Esophagus (tissue), 2 donors: Measurements from ENCODE around the gene MTUS2. TPM values are rescaled to one million over a fixed set of nuclear protein-coding genes. Genes with fewer than 3 reads are reported as not detected.

Source experiments
- H3K27ac ChIP-seq, 2 donors: one replicate each; pipeline ENCODE4 v1.5.1; 2013; ENCODE audit warnings: low read depth in 2 of 2, mild to moderate bottlenecking in 2 of 2, inconsistent platforms in 1 of 2, low read length in 1 of 2, moderate library complexity in 1 of 2
- H3K27me3 ChIP-seq, 2 donors: one replicate each; pipeline ENCODE4 v1.6.1; 2013; ENCODE audit warnings: low read length in 2 of 2, control low read depth in 1 of 2, mild to moderate bottlenecking in 1 of 2; ENCODE audit not compliant: insufficient read depth in 2 of 2, control insufficient read depth in 1 of 2
- H3K36me3 ChIP-seq, 2 donors: one replicate each; pipeline ENCODE4 v1.6.1; 2013; ENCODE audit warnings: low read length in 1 of 2; ENCODE audit not compliant: control insufficient read depth in 2 of 2, insufficient read depth in 2 of 2
- H3K4me1 ChIP-seq, 2 donors: one replicate each; pipeline ENCODE4 v1.6.1; 2013; ENCODE audit warnings: low read length in 1 of 2; ENCODE audit not compliant: control insufficient read depth in 2 of 2, insufficient read depth in 2 of 2
- H3K4me3 ChIP-seq, 2 donors: one replicate each; pipeline ENCODE4 v1.5.1; 2013; ENCODE audit warnings: low read length in 2 of 2, mild to moderate bottlenecking in 2 of 2, low read depth in 1 of 2, moderate library complexity in 1 of 2
- H3K9me3 ChIP-seq, 2 donors: one replicate each; pipeline ENCODE4 v1.6.1; 2013; ENCODE audit warnings: mild to moderate bottlenecking in 2 of 2, low read depth in 1 of 2, low read length in 1 of 2, moderate library complexity in 1 of 2; ENCODE audit not compliant: control insufficient read depth in 2 of 2, insufficient read depth in 1 of 2
- WGBS, 2 donors: extraction: QIAGEN DNeasy Blood & Tissue Kit; methylation state at CpG; one replicate each; pipeline ENCODE4 v1.1.7; 2013; 5-methylcytosine and 5-hydroxymethylcytosine counted together
- polyA plus RNA-seq, 2 donors: library from polyadenylated mRNA; stranded (reverse); fragments of 200-250 nt; gene quantifications; one replicate each; pipeline ENCODE4 v1.2.3, GENCODE V29; 2013
- donor health status: healthy with polysubstance abuse.
- donor health status: Bipolar disorder and iron deficiency.

The MTUS2 gene
- polyA plus RNA-seq, 2 donors, result 0.20 to 0.33 TPM

- Histone ChIP-seq H3K4me1 (no peaks in the 10 kb centered on the region), H3K4me3 (no peak overlapping the region), H3K27ac (no peak overlapping the region), H3K9me3 (no peaks in the 10 kb centered on the region), H3K27me3 (peaks cover 0 to 2% of the 10 kb centered on the region in 2 donors), H3K36me3 (no peaks in the 10 kb centered on the region)
- WGBS, 2 donors, result 78% methylated on average over 4 of the region's 4 CpGs
Observed at GRCh38 chr13:29483623-29484022, 663.5 kb downstream of the MTUS2 start.

- no peak overlapping the region for H3K4me3 ChIP-seq
- H3K9me3 ChIP-seq, result no peaks in the 10 kb centered on the region
- no peaks in the 10 kb centered on the region for H3K36me3 ChIP-seq
- no peak overlapping the region for H3K27ac ChIP-seq
- peaks cover under 1 to 2% of the 10 kb centered on the region in 2 donors for H3K27me3 ChIP-seq
- H3K4me1 ChIP-seq, result no peaks in the 10 kb centered on the region
- 88% methylated on average over 7 of the region's 7 CpGs for WGBS, 2 donors
Observed at GRCh38 chr13:29484236-29484635, 664.1 kb downstream of the MTUS2 start.

GRCh38 chr13:29484796-29485195, 664.7 kb downstream of the MTUS2 start:
- no peaks in the 10 kb centered on the region for H3K4me1 ChIP-seq
- peaks cover 2 to 6% of the 10 kb centered on the region in 2 donors for H3K27me3 ChIP-seq
- H3K4me3 ChIP-seq, result no peak overlapping the region
- H3K9me3 ChIP-seq, result no peaks in the 10 kb centered on the region
- no peaks in the 10 kb centered on the region for H3K36me3 ChIP-seq
- H3K27ac ChIP-seq, result no peak overlapping the region
- WGBS, 2 donors, result 90 to 92% methylated on average over 7 of the region's 7 CpGs

GRCh38 chr13:29486551-29486950, 666.4 kb downstream of the MTUS2 start:
- H3K27me3 ChIP-seq, result peaks cover 2 to 6% of the 10 kb centered on the region in 2 donors
- no peaks in the 10 kb centered on the region for H3K9me3 ChIP-seq
- 57 to 64% methylated on average over 3 of the region's 3 CpGs for WGBS, 2 donors
- H3K36me3 ChIP-seq, result no peaks in the 10 kb centered on the region
- H3K4me3 ChIP-seq, result no peak overlapping the region
- no peaks in the 10 kb centered on the region for H3K4me1 ChIP-seq
- H3K27ac ChIP-seq, result no peak overlapping the region

- no peak overlapping the region for H3K27ac ChIP-seq
- peaks cover 2 to 6% of the 10 kb centered on the region in 2 donors for H3K27me3 ChIP-seq
- no peak overlapping the region for H3K4me3 ChIP-seq
- 84 to 90% methylated on average over 22 of the region's 22 CpGs for WGBS, 2 donors
- no peaks in the 10 kb centered on the region for H3K36me3 ChIP-seq
- H3K4me1 ChIP-seq, result no peaks in the 10 kb centered on the region
- peaks cover 0 to 4% of the 10 kb centered on the region in 2 donors for H3K9me3 ChIP-seq
Observed at GRCh38 chr13:29487466-29488454, 667.6 kb downstream of the MTUS2 start.

- Histone ChIP-seq H3K27ac (no peak overlapping the region), H3K4me3 (no peak overlapping the region), H3K27me3 (peaks cover 2 to 6% of the 10 kb centered on the region in 2 donors), H3K36me3 (no peaks in the 10 kb centered on the region), H3K9me3 (peaks cover 0 to 4% of the 10 kb centered on the region in 2 donors), H3K4me1 (no peaks in the 10 kb centered on the region)
- 80 to 82% methylated on average over 14 of the region's 14 CpGs for WGBS, 2 donors
Observed at GRCh38 chr13:29489650-29490560, 669.8 kb downstream of the MTUS2 start.

- H3K4me1 ChIP-seq, result no peaks in the 10 kb centered on the region
- H3K9me3 ChIP-seq, result peaks cover 0 to 4% of the 10 kb centered on the region in 2 donors
- H3K4me3 ChIP-seq, result no peak overlapping the region
- no peaks in the 10 kb centered on the region for H3K36me3 ChIP-seq
- H3K27me3 ChIP-seq, result peaks cover 2 to 6% of the 10 kb centered on the region in 2 donors
- WGBS, 2 donors, result 87 to 88% methylated on average over 9 of the region's 9 CpGs
- H3K27ac ChIP-seq, result no peak overlapping the region
Observed at GRCh38 chr13:29490561-29490885, 670.4 kb downstream of the MTUS2 start.

GRCh38 chr13:29491248-29491647, 671.1 kb downstream of the MTUS2 start:
- H3K36me3 ChIP-seq, result no peaks in the 10 kb centered on the region
- no peak overlapping the region for H3K4me3 ChIP-seq
- peaks cover 0 to 4% of the 10 kb centered on the region in 2 donors for H3K4me1 ChIP-seq
- peaks cover 2 to 6% of the 10 kb centered on the region in 2 donors for H3K27me3 ChIP-seq
- WGBS, 2 donors, result 48 to 49% methylated on average over 2 of the region's 2 CpGs
- H3K9me3 ChIP-seq, result peaks cover 0 to 4% of the 10 kb centered on the region in 2 donors
- no peak overlapping the region for H3K27ac ChIP-seq

- 56 to 62% methylated on average over 4 of the region's 4 CpGs for WGBS, 2 donors
- peaks cover 0 to 6% of the 10 kb centered on the region in 2 donors for H3K27me3 ChIP-seq
- H3K4me1 ChIP-seq, result peaks cover 2 to 6% of the 10 kb centered on the region in 2 donors
- peaks cover 0 to 4% of the 10 kb centered on the region in 2 donors for H3K9me3 ChIP-seq
- no peak overlapping the region for H3K4me3 ChIP-seq
- no peak overlapping the region for H3K27ac ChIP-seq
- H3K36me3 ChIP-seq, result no peaks in the 10 kb centered on the region
Observed at GRCh38 chr13:29493796-29494195, 673.7 kb downstream of the MTUS2 start.
